Common myeloid progenitor, CD34-positive (primary cell): ENCODE measurements around the gene MRPL24. TPM values are rescaled to one million over a fixed set of nuclear protein-coding genes. Genes with fewer than 3 reads are reported as not detected.

Experiments used
- CTCF ChIA-PET: fragments of 350-600 bp; sonication (Branson Sonifier 250); formaldehyde crosslinking; loops from one replicate; lab custom pipeline; 2021; ENCODE audit warnings: antibody characterized with exemption; lab: Charles Lee
- POLR2A ChIA-PET: fragments of 350-600 bp; sonication (Branson Sonifier 250); formaldehyde crosslinking; loops from one replicate; lab custom pipeline; 2021; ENCODE audit warnings: antibody characterized with exemption; lab: Charles Lee
- DNase-seq, 3 donors: peaks; one replicate each; pipeline versions ENCODE4 v3.0.0 to v3.0.0-alpha.2; 2013
- H3K27ac ChIP-seq, 2 experiments: 1 replicate in 1 of 2; 2 replicates in 1 of 2; pipeline ENCODE4 v1.7.0; 2013; ENCODE audit warnings: inconsistent platforms in 2 of 2, low read length in 2 of 2, mild to moderate bottlenecking in 2 of 2, low read depth in 1 of 2, moderate library complexity in 1 of 2; ENCODE audit not compliant: severe bottlenecking in 2 of 2, insufficient read depth in 1 of 2, poor library complexity in 1 of 2
- H3K27me3 ChIP-seq, 5 experiments: replicated peaks in 2 of 5; 1 replicate in 3 of 5; 2 replicates in 2 of 5; pipeline versions ENCODE4 v1.6.1 to v1.7.0; 2013; ENCODE audit warnings: low read length in 4 of 5, mild to moderate bottlenecking in 2 of 5, moderate library complexity in 2 of 5, inconsistent platforms in 1 of 5; ENCODE audit not compliant: insufficient read depth in 5 of 5, control insufficient read depth in 4 of 5
- H3K36me3 ChIP-seq, 4 experiments: 1 replicate in 2 of 4; 2 replicates in 2 of 4; pipeline versions ENCODE4 v1.6.1 to v1.7.0; 2013; ENCODE audit warnings: low read length in 3 of 4, control low read depth in 1 of 4, mild to moderate bottlenecking in 1 of 4; ENCODE audit not compliant: control insufficient read depth in 4 of 4, insufficient read depth in 4 of 4
- H3K4me1 ChIP-seq, 4 experiments: 1 replicate in 3 of 4; 2 replicates in 1 of 4; pipeline versions ENCODE4 v1.6.1 to v1.7.1; 2013; ENCODE audit warnings: low read length in 3 of 4, mild to moderate bottlenecking in 3 of 4, control low read depth in 1 of 4, inconsistent platforms in 1 of 4, moderate library complexity in 1 of 4; ENCODE audit not compliant: control insufficient read depth in 4 of 4, insufficient read depth in 4 of 4; ENCODE audit errors: control extremely low read depth in 1 of 4
- H3K4me3 ChIP-seq, 7 experiments: 1 replicate in 4 of 7; 2 replicates in 3 of 7; pipeline versions ENCODE4 v1.5.1 to v1.7.0; 2013; ENCODE audit warnings: mild to moderate bottlenecking in 7 of 7, low read length in 6 of 7, moderate library complexity in 6 of 7, inconsistent platforms in 2 of 7, low read depth in 2 of 7, control low read depth in 1 of 7; ENCODE audit not compliant: insufficient read depth in 4 of 7, control insufficient read depth in 1 of 7; ENCODE audit errors: extremely low read depth in 1 of 7
- H3K9me3 ChIP-seq, 5 experiments: 1 replicate in 4 of 5; 2 replicates in 1 of 5; pipeline versions ENCODE4 v1.6.1 to v1.7.1; 2013; ENCODE audit warnings: low read length in 4 of 5, mild to moderate bottlenecking in 2 of 5, inconsistent platforms in 1 of 5, low read depth in 1 of 5, moderate library complexity in 1 of 5; ENCODE audit not compliant: control insufficient read depth in 4 of 5, insufficient read depth in 2 of 5; ENCODE audit errors: control extremely low read depth in 1 of 5
- WGBS: methylation state at CpG from one replicate; pipeline ENCODE4 v1.1.5; 2013; ENCODE audit not compliant: insufficient coverage; 5-methylcytosine and 5-hydroxymethylcytosine counted together
- polyA plus RNA-seq: library from polyadenylated mRNA; unstranded; fragments of 120-200 nt; gene quantifications from one replicate; pipeline ENCODE4 v1.2.1, GENCODE V29; 2013

MRPL24 gene
- 37.0 TPM for polyA plus RNA-seq

DNA sequence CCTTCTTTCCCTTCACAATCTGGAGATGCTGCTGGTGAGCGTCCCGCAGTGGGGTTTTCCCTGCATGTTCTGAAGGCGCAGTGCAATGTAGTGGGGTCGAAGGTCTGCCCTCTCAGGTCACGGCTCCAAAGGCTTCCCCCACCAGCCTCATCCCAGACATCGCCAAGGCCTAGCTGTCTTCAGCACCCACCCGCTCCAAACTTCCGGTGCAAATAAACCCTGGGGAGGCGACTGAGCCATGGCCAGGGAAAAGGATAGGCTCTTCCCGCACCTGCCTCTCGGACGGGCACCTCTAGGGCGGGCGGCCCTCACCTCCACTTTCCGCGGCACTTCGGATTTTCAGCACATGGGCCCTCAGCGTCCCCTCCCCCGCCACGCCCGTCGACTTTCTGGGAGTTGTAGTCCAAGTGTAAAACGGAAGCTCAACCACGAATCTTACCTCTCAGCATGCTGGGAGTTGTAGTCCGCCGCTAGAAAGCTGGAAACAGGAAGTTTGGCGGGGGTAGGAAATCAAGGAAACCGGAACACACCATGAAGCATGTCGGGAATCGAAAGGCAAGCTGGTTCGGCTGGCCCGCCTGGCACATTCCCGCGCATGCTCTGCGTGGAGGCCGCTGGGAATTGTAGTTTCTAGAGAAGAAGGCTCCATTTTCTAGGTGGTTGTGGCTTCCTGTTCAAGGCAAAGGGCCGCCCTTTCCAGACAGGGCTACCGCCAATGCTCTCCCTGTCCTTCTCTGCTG is at the start of gene MRPL24:
Gene MRPL24 (minus strand): TSS at position 348 of the 740 bp plus-strand sequence. CDS start 2,384 bp downstream, outside the sequence.
- DNase-seq: peak; percentile 99 to 100 (median 100)
- Histone ChIP-seq H3K4me3 (peak within 1 kb of the TSS; percentile 63 to 91 (median 83)), H3K27ac (peak within 1 kb of the TSS; percentile 52 to 83), H3K9me3 (no peaks in the 10 kb centered on the region), H3K4me1 (peaks cover 16 to 49% (median 41%) of the 10 kb centered on the region in 4 experiments), H3K36me3 (peaks cover 11 to 73% (median 30%) of the 10 kb centered on the region in 4 experiments), H3K27me3 (no peaks in the 10 kb centered on the region)
- POLR2A ChIA-PET: interaction anchor here (0.7 to 1.4 kb wide), 7 partner anchors 9 to 159 kb away, joined by 3 to 5 read pairs (median 4); partner anchors contain the start of genes HDGF, ISG20L2, METTL25B and PRCC
- 0% methylated on average over 32 of the region's 38 CpGs for WGBS
- CTCF ChIA-PET: interaction anchor here (1.1 to 3.5 kb wide), 7 partner anchors 10 to 119 kb away, joined by 3 to 25 read pairs (median 5); partner anchors contain the start of genes HDGF, ISG20L2, METTL25B and PRCC

DNA sequence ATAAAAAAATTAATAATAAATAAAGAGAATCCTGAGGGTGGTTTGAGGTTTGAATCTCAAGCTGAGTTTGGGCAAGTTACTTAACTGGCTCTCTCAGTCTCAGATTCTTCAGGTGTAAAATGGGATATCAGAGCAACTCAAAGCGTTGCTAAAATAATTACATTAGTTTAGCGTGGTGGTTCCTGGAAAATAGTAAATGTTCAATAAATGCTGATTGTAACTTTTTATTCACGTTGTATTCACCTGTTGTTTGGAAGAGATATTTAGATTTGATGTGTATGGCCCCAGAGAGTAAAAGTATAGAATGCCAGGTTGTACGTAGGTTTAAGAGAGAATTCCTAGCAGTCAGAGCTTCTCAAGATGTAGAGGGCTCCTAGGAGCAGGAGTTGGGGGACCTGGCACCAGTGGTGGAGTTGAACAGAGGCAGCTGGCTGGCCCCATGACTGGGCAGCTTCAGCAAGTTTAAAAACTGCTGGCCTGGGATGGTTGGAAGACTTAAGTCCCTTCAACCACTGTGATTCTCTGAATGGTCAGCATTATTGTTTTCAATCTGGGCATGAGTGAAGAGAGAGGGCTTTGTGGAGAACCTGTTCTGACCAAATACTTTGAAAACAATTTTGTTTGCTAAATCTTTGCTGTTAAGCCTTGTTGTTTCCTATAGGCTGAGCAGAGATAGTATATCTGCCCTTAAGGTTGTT is 48.9 kb upstream of the MRPL24 start:
- no peak overlapping the region for H3K4me3 ChIP-seq
- no peak for DNase-seq
- H3K36me3 ChIP-seq: peaks cover 27 to 64% (median 54%) of the 10 kb centered on the region in 4 experiments
- H3K4me1 ChIP-seq: peaks cover 8 to 22% (median 13%) of the 10 kb centered on the region in 4 experiments
- ChIA-PET POLR2A (no interaction called here), CTCF (interaction anchor here (1.1 to 21.9 kb wide), 8 partner anchors 8 to 68 kb away, joined by 3 to 282 read pairs (median 7); partner anchors contain the start of genes INSRR and NTRK1)
- H3K9me3 ChIP-seq: no peaks in the 10 kb centered on the region
- 92% methylated on average over 4 of the region's 4 CpGs for WGBS
- H3K27ac ChIP-seq: no peak overlapping the region
- no peaks in the 10 kb centered on the region for H3K27me3 ChIP-seq

DNA sequence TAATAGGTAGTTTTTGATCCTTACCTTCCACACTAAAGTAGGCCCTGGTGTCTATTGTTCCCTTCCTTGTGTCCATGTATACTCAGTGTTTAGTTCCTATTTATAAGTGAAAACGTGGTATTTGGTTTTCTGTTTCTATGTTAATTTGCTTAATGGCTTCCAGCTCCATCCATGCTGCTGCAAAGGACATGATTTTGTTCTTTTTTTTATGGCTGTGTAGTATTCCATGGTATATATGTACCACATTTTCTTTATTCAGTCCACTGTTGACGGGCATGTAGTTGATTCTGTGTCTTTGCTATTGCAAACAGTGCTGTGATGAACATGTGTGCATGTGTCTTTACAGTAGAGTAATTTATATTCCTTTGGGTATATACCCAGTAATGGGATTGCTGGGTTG is 47.2 kb upstream of the MRPL24 start:
- WGBS: no CpG with 5 or more reads among the region's 2 CpGs
- CTCF ChIA-PET: interaction anchor here (1.0 to 21.9 kb wide), 9 partner anchors 9 to 69 kb away, joined by 3 to 282 read pairs (median 4); partner anchors contain the start of genes INSRR and NTRK1

DNA sequence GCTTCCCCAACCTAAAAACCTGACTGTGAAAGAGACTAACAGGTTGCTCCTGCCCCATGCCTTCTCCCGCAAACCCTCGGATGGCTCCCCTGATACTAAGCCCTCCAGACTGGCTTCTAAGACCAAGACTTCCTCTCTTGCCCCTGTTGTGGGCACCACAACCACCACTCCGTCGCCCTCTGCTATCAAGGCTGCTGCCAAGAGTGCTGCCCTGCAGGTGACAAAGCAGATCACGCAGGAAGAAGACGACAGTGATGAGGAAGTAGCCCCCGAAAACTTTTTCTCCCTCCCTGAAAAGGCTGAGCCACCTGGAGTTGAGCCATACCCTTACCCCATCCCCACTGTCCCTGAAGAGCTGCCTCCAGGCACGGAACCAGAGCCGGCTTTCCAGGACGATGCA is 45.8 kb upstream of the MRPL24 start:
- Histone ChIP-seq H3K27me3 (no peaks in the 10 kb centered on the region), H3K9me3 (no peaks in the 10 kb centered on the region), H3K36me3 (peaks cover 15 to 62% (median 42%) of the 10 kb centered on the region in 4 experiments), H3K4me3 (peak overlapping the region in 2 of 7 experiments; percentile 36 to 58), H3K4me1 (peaks cover 8 to 32% (median 13%) of the 10 kb centered on the region in 4 experiments), H3K27ac (peak overlapping the region; percentile 18 to 47)
- POLR2A ChIA-PET: interaction anchor here (0.5 kb wide), 1 partner anchor 10 kb away, joined by 3 read pairs; no protein-coding TSS in a partner anchor
- DNase-seq: peak; percentile 77 to 94 (median 92)
- CTCF ChIA-PET: interaction anchor here (0.7 to 3.7 kb wide), 5 partner anchors 11 to 61 kb away, joined by 3 to 20 read pairs (median 4); no protein-coding TSS in a partner anchor
- 0% methylated on average over 5 of the region's 10 CpGs for WGBS

More for the DNA sequence above, 47.2 kb upstream of the MRPL24 start:
- POLR2A ChIA-PET: no interaction called here
- no peak for DNase-seq
- H3K36me3 ChIP-seq: peaks cover 19 to 63% (median 49%) of the 10 kb centered on the region in 4 experiments
- no peaks in the 10 kb centered on the region for H3K27me3 ChIP-seq
- H3K4me1 ChIP-seq: peaks cover 8 to 29% (median 13%) of the 10 kb centered on the region in 4 experiments
- H3K9me3 ChIP-seq: no peaks in the 10 kb centered on the region
- no peak overlapping the region for H3K27ac ChIP-seq
- H3K4me3 ChIP-seq: no peak overlapping the region

DNA sequence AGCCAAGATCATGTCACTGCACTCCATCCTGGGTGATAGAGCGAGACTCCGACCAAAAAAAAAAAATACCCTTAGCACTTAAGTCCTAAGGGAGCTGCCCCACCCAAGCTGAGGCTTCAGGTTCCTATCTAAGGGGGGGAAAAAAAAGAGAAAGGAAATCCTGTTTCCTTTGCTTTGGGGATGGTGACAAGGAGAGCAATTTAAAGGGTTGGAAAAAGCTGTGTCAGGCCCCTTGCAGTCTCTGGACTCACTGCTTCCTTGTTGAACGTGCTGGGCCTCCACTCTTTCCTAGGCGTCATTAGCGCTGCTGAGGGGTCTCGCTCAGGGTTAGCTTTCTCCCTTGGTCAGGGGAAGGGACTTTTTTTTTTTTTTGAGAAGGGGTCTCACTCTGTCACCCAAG is 44.6 kb upstream of the MRPL24 start:
- WGBS: 76% methylated on average over 4 of the region's 6 CpGs
- ChIA-PET POLR2A (interaction anchor here (1.2 kb wide), 1 partner anchor 14 kb away, joined by 3 read pairs; no protein-coding TSS in a partner anchor), CTCF (interaction anchor here (0.8 to 4.1 kb wide), 8 partner anchors 9 to 126 kb away, joined by 3 to 20 read pairs (median 8); partner anchors contain the start of gene ISG20L2)
- Histone ChIP-seq H3K9me3 (no peaks in the 10 kb centered on the region), H3K27ac (peak overlapping the region in 1 of 2 experiments; percentile 47), H3K27me3 (no peaks in the 10 kb centered on the region), H3K36me3 (peaks cover 11 to 59% (median 32%) of the 10 kb centered on the region in 4 experiments), H3K4me1 (peaks cover 8 to 32% (median 13%) of the 10 kb centered on the region in 4 experiments), H3K4me3 (no peak overlapping the region)
- DNase-seq: no peak

GRCh38 chr1:156781585-156782186 is 40.8 kb upstream of the MRPL24 start:
- Histone ChIP-seq H3K4me1 (peaks cover 11 to 34% (median 17%) of the 10 kb centered on the region in 4 experiments), H3K9me3 (no peaks in the 10 kb centered on the region), H3K4me3 (no peak overlapping the region), H3K36me3 (peaks cover 6 to 40% (median 15%) of the 10 kb centered on the region in 4 experiments), H3K27ac (no peak overlapping the region), H3K27me3 (no peaks in the 10 kb centered on the region)
- no peak for DNase-seq
- ChIA-PET CTCF (interaction anchor here (0.7 to 2.1 kb wide), 9 partner anchors 9 to 108 kb away, joined by 3 to 14 read pairs (median 3); partner anchors contain the start of genes ISG20L2 and METTL25B), POLR2A (interaction anchor here (0.6 to 1.0 kb wide), 2 partner anchors 26 to 57 kb away, joined by 3 read pairs; no protein-coding TSS in a partner anchor)
